H9 (cell line): Measurements from ENCODE around the gene KRT78. TPM values are rescaled to one million over a fixed set of nuclear protein-coding genes. Genes with fewer than 3 reads are reported as not detected.

Experiments used
- DNase-seq: peaks from one replicate; pipeline ENCODE4 v3.0.0-alpha.2; 2017
- H2AFZ ChIP-seq: one replicate; pipeline ENCODE4 v1.6.1; 2013; ENCODE audit warnings: mild to moderate bottlenecking, low read length, control low read depth, moderate library complexity
- H2AK5ac ChIP-seq: 2 replicates; pipeline ENCODE4 v1.6.1; 2013; ENCODE audit warnings: low read length, control low read depth, mixed read lengths; ENCODE audit not compliant: insufficient read length
- H2BK120ac ChIP-seq: one replicate; pipeline ENCODE4 v1.6.1; 2013; ENCODE audit warnings: low read depth, mild to moderate bottlenecking, low read length, control low read depth, inconsistent platforms; ENCODE audit not compliant: poor library complexity, severe bottlenecking
- H2BK12ac ChIP-seq: 2 replicates; pipeline ENCODE4 v1.6.1; 2013; ENCODE audit warnings: low read length, control low read depth, mixed read lengths, low read depth; ENCODE audit not compliant: insufficient read length
- H2BK15ac ChIP-seq: 2 replicates; pipeline ENCODE4 v1.6.1; 2013; ENCODE audit warnings: low read depth, low read length, control low read depth
- H2BK20ac ChIP-seq: one replicate; pipeline ENCODE4 v1.6.1; 2013; ENCODE audit warnings: low read depth, mild to moderate bottlenecking, low read length, control low read depth, inconsistent platforms; ENCODE audit not compliant: poor library complexity, severe bottlenecking
- H2BK5ac ChIP-seq: 2 replicates; pipeline ENCODE4 v1.6.1; 2013; ENCODE audit warnings: low read length, control low read depth, mixed read lengths; ENCODE audit not compliant: insufficient read length
- H3K14ac ChIP-seq: 2 replicates; pipeline ENCODE4 v1.6.1; 2013; ENCODE audit warnings: low read length, control low read depth; ENCODE audit not compliant: insufficient read depth
- H3K18ac ChIP-seq: 2 replicates; pipeline ENCODE4 v1.6.1; 2013; ENCODE audit warnings: low read depth, mild to moderate bottlenecking, mixed read lengths, low read length, control low read depth; ENCODE audit not compliant: insufficient read length
- H3K23ac ChIP-seq: 2 replicates; pipeline ENCODE4 v1.6.1; 2013; ENCODE audit warnings: low read length, control low read depth, mixed read lengths, low read depth; ENCODE audit not compliant: insufficient read length
- H3K23me2 ChIP-seq: 2 replicates; pipeline ENCODE4 v1.6.1; 2013; ENCODE audit warnings: low read depth, mild to moderate bottlenecking, mixed read lengths, low read length, control low read depth; ENCODE audit not compliant: insufficient read length, poor library complexity, severe bottlenecking
- H3K27ac ChIP-seq: 2 replicates; pipeline ENCODE4 v1.5.1; 2013; ENCODE audit warnings: low read length, control low read depth, mixed read lengths, low read depth; ENCODE audit not compliant: insufficient read length
- H3K27me3 ChIP-seq: 2 replicates; pipeline ENCODE4 v1.6.1; 2013; ENCODE audit warnings: low read length, control low read depth, inconsistent platforms; ENCODE audit not compliant: insufficient read depth
- H3K4ac ChIP-seq: 2 replicates; pipeline ENCODE4 v1.6.1; 2013; ENCODE audit warnings: low read depth, mild to moderate bottlenecking, control low read depth, inconsistent platforms, low read length, moderate library complexity
- H3K4me1 ChIP-seq: 2 replicates; pipeline ENCODE4 v1.6.1; 2013; ENCODE audit warnings: low read length, control low read depth, inconsistent platforms; ENCODE audit not compliant: insufficient read depth
- H3K4me2 ChIP-seq: 2 replicates; pipeline ENCODE4 v1.6.1; 2013; ENCODE audit warnings: low read length, control low read depth, mixed read lengths; ENCODE audit not compliant: insufficient read length, insufficient read depth
- H3K56ac ChIP-seq: 2 replicates; pipeline ENCODE4 v1.6.1; 2013; ENCODE audit warnings: low read depth, mild to moderate bottlenecking, mixed read lengths, low read length, control low read depth; ENCODE audit not compliant: insufficient read length
- H3K79me1 ChIP-seq: 2 replicates; pipeline ENCODE4 v1.6.1; 2013; ENCODE audit warnings: low read depth, mild to moderate bottlenecking, moderate library complexity, low read length, control low read depth, inconsistent platforms; ENCODE audit not compliant: insufficient read depth, poor library complexity, severe bottlenecking
- H3K79me2 ChIP-seq: 2 replicates; pipeline ENCODE4 v1.6.1; 2013; ENCODE audit warnings: low read length, control low read depth, inconsistent platforms; ENCODE audit not compliant: insufficient read depth
- H3K9ac ChIP-seq: 2 replicates; pipeline ENCODE4 v1.6.1; 2013; ENCODE audit warnings: low read length, control low read depth, mixed read lengths; ENCODE audit not compliant: insufficient read length; ENCODE audit errors: extremely low read depth
- H3K9me3 ChIP-seq: one replicate; pipeline ENCODE4 v1.6.1; 2013; ENCODE audit warnings: low read depth, low read length, inconsistent platforms; ENCODE audit not compliant: control insufficient read depth
- H3T11ph ChIP-seq: one replicate; pipeline ENCODE4 v1.6.1; 2013; ENCODE audit warnings: mild to moderate bottlenecking, low read length, control low read depth, inconsistent platforms
- H4K20me1 ChIP-seq: one replicate; pipeline ENCODE4 v1.6.1; 2013; ENCODE audit not compliant: control insufficient read depth, insufficient read length, insufficient read depth
- H4K5ac ChIP-seq: 2 replicates; pipeline ENCODE4 v1.6.1; 2013; ENCODE audit warnings: low read depth, mild to moderate bottlenecking, mixed read lengths, low read length, control low read depth; ENCODE audit not compliant: insufficient read length
- H4K8ac ChIP-seq: replicated peaks from 2 replicates; pipeline ENCODE4 v1.6.1; 2013; ENCODE audit warnings: low read length, control low read depth, mixed read lengths, low read depth; ENCODE audit not compliant: insufficient read length
- H4K91ac ChIP-seq: 2 replicates; pipeline ENCODE4 v1.6.1; 2013; ENCODE audit warnings: low read depth, mild to moderate bottlenecking, moderate library complexity, mixed read lengths, low read length, control low read depth; ENCODE audit not compliant: insufficient read length
- H3K27ac Mint-ChIP-seq, 3 experiments: 2 replicates in 2 of 3; 3 replicates in 1 of 3; pipeline ENCODE4 v1.8.0; 2020 to 2021; ENCODE audit warnings: mixed read lengths in 3 of 3, mild to moderate bottlenecking in 1 of 3, moderate library complexity in 1 of 3
- H3K27me3 Mint-ChIP-seq: 2 replicates; pipeline ENCODE4 v1.8.0; 2021; ENCODE audit warnings: low read depth, mild to moderate bottlenecking, moderate library complexity, mixed read lengths
- H3K36me3 Mint-ChIP-seq, 3 experiments: 2 replicates in 2 of 3; 3 replicates in 1 of 3; pipeline ENCODE4 v1.8.0; 2020 to 2021; ENCODE audit warnings: low read depth in 3 of 3, mixed read lengths in 3 of 3; ENCODE audit not compliant: insufficient read depth in 1 of 3
- H3K4me1 Mint-ChIP-seq, 2 experiments: 2 replicates each; pipeline ENCODE4 v1.8.0; 2020; ENCODE audit warnings: mixed read lengths in 2 of 2
- H3K4me3 Mint-ChIP-seq, 2 experiments: 2 replicates in 1 of 2; 3 replicates in 1 of 2; pipeline ENCODE4 v1.8.0; 2020 to 2021; ENCODE audit warnings: mild to moderate bottlenecking in 2 of 2, mixed read lengths in 2 of 2, moderate library complexity in 1 of 2
- H3K9me3 Mint-ChIP-seq, 2 experiments: 2 replicates in 1 of 2; 3 replicates in 1 of 2; pipeline ENCODE4 v1.8.0; 2020; ENCODE audit warnings: mild to moderate bottlenecking in 2 of 2, mixed read lengths in 2 of 2, moderate library complexity in 1 of 2
- WGBS: extraction: QIAGEN DNeasy Blood & Tissue Kit; methylation state at CpG from one replicate; pipeline ENCODE4 v1.1.7; 2013; ENCODE audit warnings: missing lambda C conversion rate, low lambda C conversion rate, mixed read lengths; ENCODE audit not compliant: insufficient read length; ENCODE audit errors: extremely low coverage; 5-methylcytosine and 5-hydroxymethylcytosine counted together
- total RNA-seq: library from RNA; stranded (reverse); gene quantifications from 2 replicates; pipeline ENCODE4 v1.2.1, GENCODE V29; 2021
- TF ChIP-seq, protein P1 (sequence below): fragments of 200-600 bp; sonication (generic); conservative IDR thresholded peaks from 3 replicates; pipeline ENCODE4 v1.8.0; 2021; ENCODE audit warnings: antibody characterized with exemption, mild to moderate bottlenecking

The KRT78 gene
- total RNA-seq, 1 experiment from 2014 or later = not detected

DNA sequence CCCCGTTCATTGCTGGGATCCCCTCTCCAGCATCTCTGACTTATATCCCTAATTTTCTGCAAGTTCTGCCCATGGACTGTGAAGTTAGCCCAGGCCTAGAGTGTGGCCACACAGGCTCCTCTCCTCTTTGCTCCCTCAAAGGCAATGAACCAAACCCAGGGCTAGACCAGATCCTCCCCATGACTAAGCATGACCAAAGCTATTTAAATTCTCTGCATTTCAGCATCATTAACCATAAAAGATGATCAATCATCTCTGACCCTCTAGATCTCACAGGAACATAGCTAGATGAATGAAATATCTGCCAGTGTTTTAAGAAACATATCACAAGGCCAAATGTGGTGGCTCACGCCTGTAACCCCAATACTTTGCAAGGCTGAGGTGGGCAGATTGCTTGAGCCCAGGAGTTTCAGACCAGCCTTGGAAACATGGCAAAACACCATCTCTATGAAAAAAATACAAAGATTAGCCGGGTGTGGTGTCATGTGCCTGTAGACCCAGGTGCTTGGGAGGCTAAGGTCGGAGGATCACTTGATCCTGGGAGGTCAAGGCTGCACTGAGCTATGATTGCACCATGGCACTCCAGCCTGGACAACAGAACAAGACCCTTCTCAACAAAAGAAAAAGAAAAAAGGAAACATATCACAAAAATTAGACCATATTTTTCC, 50.7 kb downstream of the KRT78 start:
- peaks cover 8% of the 10 kb centered on the region; the same call in 1 of the 2 replicates for H3K4me1 ChIP-seq
- H3K27me3 ChIP-seq = no peaks in the 10 kb centered on the region
- no peaks in the 10 kb centered on the region for H3K9me3 Mint-ChIP-seq
- H3K9me3 ChIP-seq = no peaks in the 10 kb centered on the region
- no peak overlapping the region for H2BK12ac ChIP-seq
- H3K27ac ChIP-seq = no peak overlapping the region
- no peak overlapping the region for H2BK20ac ChIP-seq
- no CpG with 5 or more reads among the region's 4 CpGs for WGBS
- DNase-seq = no peak
- TF ChIP-seq, protein P1, sequence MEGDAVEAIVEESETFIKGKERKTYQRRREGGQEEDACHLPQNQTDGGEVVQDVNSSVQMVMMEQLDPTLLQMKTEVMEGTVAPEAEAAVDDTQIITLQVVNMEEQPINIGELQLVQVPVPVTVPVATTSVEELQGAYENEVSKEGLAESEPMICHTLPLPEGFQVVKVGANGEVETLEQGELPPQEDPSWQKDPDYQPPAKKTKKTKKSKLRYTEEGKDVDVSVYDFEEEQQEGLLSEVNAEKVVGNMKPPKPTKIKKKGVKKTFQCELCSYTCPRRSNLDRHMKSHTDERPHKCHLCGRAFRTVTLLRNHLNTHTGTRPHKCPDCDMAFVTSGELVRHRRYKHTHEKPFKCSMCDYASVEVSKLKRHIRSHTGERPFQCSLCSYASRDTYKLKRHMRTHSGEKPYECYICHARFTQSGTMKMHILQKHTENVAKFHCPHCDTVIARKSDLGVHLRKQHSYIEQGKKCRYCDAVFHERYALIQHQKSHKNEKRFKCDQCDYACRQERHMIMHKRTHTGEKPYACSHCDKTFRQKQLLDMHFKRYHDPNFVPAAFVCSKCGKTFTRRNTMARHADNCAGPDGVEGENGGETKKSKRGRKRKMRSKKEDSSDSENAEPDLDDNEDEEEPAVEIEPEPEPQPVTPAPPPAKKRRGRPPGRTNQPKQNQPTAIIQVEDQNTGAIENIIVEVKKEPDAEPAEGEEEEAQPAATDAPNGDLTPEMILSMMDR = no peak
- peaks cover 19 to 27% of the 10 kb centered on the region in 2 experiments for H3K4me1 Mint-ChIP-seq
- no peak overlapping the region for H2BK5ac ChIP-seq
- H2BK120ac ChIP-seq = no peak overlapping the region
- H3K27ac Mint-ChIP-seq = no peak overlapping the region
- peaks cover 3% of the 10 kb centered on the region for H4K20me1 ChIP-seq
- H2AFZ ChIP-seq = no peak overlapping the region
- H4K8ac ChIP-seq = no peak overlapping the region
- H2BK15ac ChIP-seq = no peak overlapping the region
- H4K5ac ChIP-seq = no peak overlapping the region
- H3K4me3 Mint-ChIP-seq = no peak overlapping the region
- no peak overlapping the region for H4K91ac ChIP-seq
- H3T11ph ChIP-seq = no peak overlapping the region
- no peak overlapping the region for H2AK5ac ChIP-seq
- H3K9ac ChIP-seq = no peak overlapping the region
- H3K79me2 ChIP-seq = no peaks in the 10 kb centered on the region
- no peaks in the 10 kb centered on the region for H3K79me1 ChIP-seq
- H3K4ac ChIP-seq = no peak overlapping the region
- H3K18ac ChIP-seq = no peak overlapping the region
- no peaks in the 10 kb centered on the region for H3K36me3 Mint-ChIP-seq
- H3K27me3 Mint-ChIP-seq = peaks cover 2% of the 10 kb centered on the region
- H3K23me2 ChIP-seq = no peaks in the 10 kb centered on the region
- no peak overlapping the region for H3K4me2 ChIP-seq
- no peak overlapping the region for H3K23ac ChIP-seq
- no peak overlapping the region for H3K14ac ChIP-seq
- H3K56ac ChIP-seq = no peak overlapping the region
